PC-9 (cell line): ENCODE results near the gene GPR160. TPM values are rescaled to one million over a fixed set of nuclear protein-coding genes. Genes with fewer than 3 reads are reported as not detected.

Source experiments
- BruUV-seq: library from RNA; stranded (reverse); fragments of 400-500 nt; replicated peaks from 2 replicates; lab custom pipeline; 2021; lab: Mats Ljungman, UMichigan
- CTCF ChIA-PET: fragments of 300-600 bp; sonication (Branson Sonifier 250); formaldehyde crosslinking; loops from one replicate; lab custom pipeline; 2022; ENCODE audit warnings: antibody characterized with exemption; lab: Charles Lee
- POLR2A ChIA-PET: fragments of 300-600 bp; sonication (Branson Sonifier 250); formaldehyde crosslinking; loops from one replicate; lab custom pipeline; 2022; ENCODE audit warnings: antibody characterized with exemption; ENCODE audit not compliant: unreplicated experiment; lab: Charles Lee
- DNase-seq, 2 experiments: peaks; one replicate each; pipeline versions ENCODE4 v3.0.0 to v3.0.0-alpha.2; 2015 to 2022; ENCODE audit warnings: mixed read lengths in 1 of 2
- H2AFZ ChIP-seq: fragments of 200-600 bp; sonication (generic); 2 replicates; pipeline ENCODE4 v1.8.1; 2017; ENCODE audit warnings: antibody characterized with exemption
- H3F3A ChIP-seq: fragments of 200-600 bp; sonication (generic); 2 replicates; pipeline ENCODE4 v1.8.1; 2017; ENCODE audit warnings: antibody characterized with exemption, mild to moderate bottlenecking, low read depth; ENCODE audit not compliant: insufficient read depth
- H3K27ac ChIP-seq: fragments of 200-600 bp; sonication (generic); 2 replicates; pipeline ENCODE4 v1.6.1; 2016; ENCODE audit warnings: mixed run types
- H3K27me3 ChIP-seq: fragments of 200-600 bp; sonication (generic); 2 replicates; pipeline ENCODE4 v1.6.1; 2016; ENCODE audit warnings: low read depth, mixed run types; ENCODE audit not compliant: insufficient read depth
- H3K36me3 ChIP-seq: fragments of 200-600 bp; sonication (generic); 2 replicates; pipeline ENCODE4 v1.6.1; 2016; ENCODE audit warnings: low read depth, mixed run types
- H3K4me1 ChIP-seq: fragments of 200-600 bp; sonication (generic); replicated peaks from 2 replicates; pipeline ENCODE4 v1.6.1; 2016; ENCODE audit warnings: mixed run types; ENCODE audit not compliant: insufficient read depth
- H3K4me2 ChIP-seq: fragments of 200-600 bp; sonication (generic); 2 replicates; pipeline ENCODE4 v1.6.1; 2017; ENCODE audit warnings: mixed run types
- H3K4me3 ChIP-seq: fragments of 200-600 bp; sonication (generic); 2 replicates; pipeline ENCODE4 v1.6.1; 2016; ENCODE audit warnings: mixed run types
- H3K79me2 ChIP-seq: fragments of 200-600 bp; sonication (generic); 2 replicates; pipeline ENCODE4 v1.6.1; 2017; ENCODE audit warnings: low read depth, mixed run types
- H3K9me2 ChIP-seq: fragments of 200-600 bp; sonication (generic); 2 replicates; pipeline ENCODE4 v1.8.1; 2017; ENCODE audit warnings: mild to moderate bottlenecking; ENCODE audit not compliant: insufficient read depth
- H3K9me3 ChIP-seq: fragments of 200-600 bp; sonication (generic); 2 replicates; pipeline ENCODE4 v1.8.1; 2016; ENCODE audit warnings: low read depth; ENCODE audit not compliant: insufficient read depth
- H4K20me1 ChIP-seq: fragments of 200-600 bp; sonication (generic); 2 replicates; pipeline ENCODE4 v1.8.1; 2017; ENCODE audit not compliant: insufficient read depth
- CTCF ChIP-seq: fragments of 200-600 bp; sonication (generic); conservative IDR thresholded peaks from 2 replicates; pipeline ENCODE4 v1.6.1; 2017; ENCODE audit warnings: mixed run types, antibody characterized with exemption, mild to moderate bottlenecking, moderate library complexity
- EZH2 ChIP-seq: fragments of 200-600 bp; sonication (generic); IDR thresholded peaks from 2 replicates; pipeline ENCODE4 v1.8.0; 2017; ENCODE audit warnings: antibody characterized with exemption, low read depth
- intact Hi-C: fragments of 100-400 bp; cut with micrococcal nuclease; formaldehyde crosslinking; loops from one replicate; pipeline ENCODE4 v1.10.0; 2022; ENCODE audit not compliant: unreplicated experiment
- total RNA-seq: library from RNA; stranded (reverse); gene quantifications from 2 replicates; pipeline ENCODE4 v1.2.3, GENCODE V29; 2021

The GPR160 gene
- total RNA-seq, 1 experiment from 2014 or later: 12.6 TPM

- Histone ChIP-seq H3K9me3 (no peaks in the 10 kb centered on the region), H3K36me3 (peaks cover 59% of the 10 kb centered on the region), H3K27me3 (no peaks in the 10 kb centered on the region), H3K9me2 (no peaks in the 10 kb centered on the region), H4K20me1 (0 out of 2 replicates have a peak, but pooled peaks cover 10% of the 10 kb centered on the region), H3K4me2 (no peak overlapping the region), H2AFZ (no peak overlapping the region), H3K4me1 (no peaks in the 10 kb centered on the region), H3K79me2 (no peaks in the 10 kb centered on the region), H3F3A (peaks cover 9% of the 10 kb centered on the region), H3K4me3 (no peak overlapping the region), H3K27ac (no peak overlapping the region)
- TF ChIP-seq EZH2 (no peak), CTCF (no peak)
- ChIA-PET POLR2A (no interaction called here), CTCF (no interaction called here)
- DNase-seq: no peak
- BruUV-seq: no TSS peak
- intact Hi-C loops: loop anchor here (5.0 kb wide), 1 partner anchor 65 kb away; the partner anchor contains the start of gene GPR160
Observed at GRCh38 chr3:170102431-170102830, 64.6 kb downstream of the GPR160 start.

- Histone ChIP-seq H3F3A (peaks cover 15% of the 10 kb centered on the region), H3K4me1 (no peaks in the 10 kb centered on the region), H4K20me1 (0 out of 2 replicates have a peak, but pooled peaks cover 14% of the 10 kb centered on the region), H3K27me3 (no peaks in the 10 kb centered on the region), H3K4me3 (no peak overlapping the region), H3K9me3 (no peaks in the 10 kb centered on the region), H3K27ac (no peak overlapping the region), H3K36me3 (peaks cover 42% of the 10 kb centered on the region), H3K9me2 (no peaks in the 10 kb centered on the region), H3K79me2 (no peaks in the 10 kb centered on the region), H3K4me2 (no peak overlapping the region), H2AFZ (no peak overlapping the region)
- DNase-seq: no peak
- BruUV-seq: no TSS peak
- CTCF ChIA-PET: no interaction called here
- intact Hi-C loops: no loop called here
- TF ChIP-seq CTCF: no peak
- no peak for TF ChIP-seq EZH2
- POLR2A ChIA-PET: interaction anchor here (0.6 kb wide), 1 partner anchor 615 kb away, joined by 11 read pairs; no protein-coding TSS in a partner anchor
Observed at GRCh38 chr3:170107941-170108340, 70.1 kb downstream of the GPR160 start.

- H3K4me1 ChIP-seq: no peaks in the 10 kb centered on the region
- intact Hi-C loops: no loop called here
- no peak for DNase-seq
- no peaks in the 10 kb centered on the region for H3K79me2 ChIP-seq
- H3F3A ChIP-seq: peaks cover 19% of the 10 kb centered on the region
- BruUV-seq: no TSS peak
- TF ChIP-seq CTCF (no peak), EZH2 (no peak)
- no peaks in the 10 kb centered on the region for H3K9me3 ChIP-seq
- H2AFZ ChIP-seq: no peak overlapping the region
- H3K27ac ChIP-seq: no peak overlapping the region
- H4K20me1 ChIP-seq: 0 out of 2 replicates have a peak, but pooled peaks cover 14% of the 10 kb centered on the region
- H3K27me3 ChIP-seq: no peaks in the 10 kb centered on the region
- no peak overlapping the region for H3K4me2 ChIP-seq
- ChIA-PET CTCF (no interaction called here), POLR2A (no interaction called here)
- H3K4me3 ChIP-seq: no peak overlapping the region
- H3K36me3 ChIP-seq: peaks cover 48% of the 10 kb centered on the region
- no peaks in the 10 kb centered on the region for H3K9me2 ChIP-seq
Observed at GRCh38 chr3:170108955-170109354, 71.2 kb downstream of the GPR160 start.
